SK-N-SH treated with all-trans-retinoic acid at 6 μM for 48 hours (cell line): ENCODE data around the gene CTBP2.

Experiments used
- ATAC-seq: fragments of 200-7000 bp; cut with Tn5 transposase; 3 replicates; pipeline ENCODE4 v1.9.1; 2020; ENCODE audit warnings: mild to moderate bottlenecking, moderate library complexity
- ARNTL ChIP-seq: fragments of 450-650 bp; formaldehyde crosslinking; IDR thresholded peaks from 2 replicates; pipeline ENCODE4 v1.5.0; 2020; ENCODE audit warnings: low read depth, mild to moderate bottlenecking, moderate library complexity, borderline replicate concordance
- BACH2 ChIP-seq: fragments of 250-450 bp; sonication (Bioruptor Pico); IDR thresholded peaks from 2 replicates; pipeline ENCODE4 v1.9.0; 2021; ENCODE audit warnings: mild to moderate bottlenecking, borderline replicate concordance
- CREB5 ChIP-seq: fragments of 250-450 bp; sonication (Bioruptor Pico); IDR thresholded peaks from 2 replicates; pipeline ENCODE4 v1.5.1; 2020; ENCODE audit warnings: low read depth, mild to moderate bottlenecking, moderate library complexity
- CSDC2 ChIP-seq: fragments of 250-450 bp; sonication (Bioruptor Pico); IDR thresholded peaks from 2 replicates; pipeline ENCODE4 v1.5.0; 2020; ENCODE audit warnings: mild to moderate bottlenecking, moderate library complexity
- CSRNP3 ChIP-seq: fragments of 250-450 bp; sonication (Bioruptor Pico); IDR thresholded peaks from 2 replicates; pipeline ENCODE4 v1.5.1; 2021; ENCODE audit warnings: mild to moderate bottlenecking, moderate library complexity
- ESRRG ChIP-seq: fragments of 250-450 bp; sonication (Bioruptor Pico); IDR thresholded peaks from 2 replicates; pipeline ENCODE4 v1.6.1; 2021; ENCODE audit warnings: mild to moderate bottlenecking
- ISL1 ChIP-seq: fragments of 250-450 bp; sonication (Bioruptor Pico); IDR thresholded peaks from 2 replicates; pipeline ENCODE4 v2.1.2; 2022; ENCODE audit warnings: mild to moderate bottlenecking, moderate library complexity
- OSR1 ChIP-seq: fragments of 250-450 bp; sonication (Bioruptor Pico); IDR thresholded peaks from 2 replicates; pipeline ENCODE4 v1.8.0; 2022; ENCODE audit warnings: moderate library complexity, mild to moderate bottlenecking, inconsistent platforms
- PATZ1 ChIP-seq: fragments of 250-450 bp; sonication (Bioruptor Pico); IDR thresholded peaks from 2 replicates; pipeline ENCODE4 v1.8.0; 2020; ENCODE audit warnings: mild to moderate bottlenecking, moderate library complexity, borderline replicate concordance
- POU6F1 ChIP-seq: fragments of 250-450 bp; sonication (Bioruptor Pico); IDR thresholded peaks from 2 replicates; pipeline ENCODE4 v1.8.0; 2021; ENCODE audit warnings: low read depth, mild to moderate bottlenecking, moderate library complexity, borderline replicate concordance
- RARB ChIP-seq: fragments of 250-450 bp; sonication (Bioruptor Pico); IDR thresholded peaks from 2 replicates; pipeline ENCODE4 v1.8.0; 2021; ENCODE audit warnings: mild to moderate bottlenecking, moderate library complexity
- SNAI2 ChIP-seq: fragments of 250-450 bp; sonication (Bioruptor Pico); IDR thresholded peaks from 2 replicates; pipeline ENCODE4 v1.5.0; 2020; ENCODE audit warnings: mild to moderate bottlenecking, moderate library complexity
- TCF4 ChIP-seq: fragments of 250-450 bp; sonication (Bioruptor Pico); IDR thresholded peaks from 2 replicates; pipeline ENCODE4 v1.8.0; 2021; ENCODE audit warnings: mild to moderate bottlenecking, moderate library complexity, borderline replicate concordance
- TOX ChIP-seq: fragments of 250-450 bp; sonication (Bioruptor Pico); IDR thresholded peaks from 2 replicates; pipeline ENCODE4 v1.8.0; 2021; ENCODE audit warnings: mild to moderate bottlenecking, moderate library complexity, borderline replicate concordance
- TSHZ2 ChIP-seq: fragments of 250-450 bp; sonication (Bioruptor Pico); IDR thresholded peaks from 2 replicates; pipeline ENCODE4 v1.5.0; 2020; ENCODE audit warnings: mild to moderate bottlenecking, moderate library complexity
- ZC3H10 ChIP-seq: fragments of 250-450 bp; sonication (Bioruptor Pico); IDR thresholded peaks from 2 replicates; pipeline ENCODE4 v1.5.1; 2021; ENCODE audit warnings: mild to moderate bottlenecking, moderate library complexity
- ZFP30 ChIP-seq: fragments of 450-650 bp; formaldehyde crosslinking; IDR thresholded peaks from 2 replicates; pipeline ENCODE4 v1.5.0; 2022; ENCODE audit warnings: mild to moderate bottlenecking, moderate library complexity
- ZNF565 ChIP-seq: fragments of 450-650 bp; formaldehyde crosslinking; conservative IDR thresholded peaks from 2 replicates; pipeline ENCODE4 v1.5.0; 2020; ENCODE audit warnings: low read depth, mild to moderate bottlenecking, moderate library complexity
- ZNF70 ChIP-seq: fragments of 450-650 bp; formaldehyde crosslinking; IDR thresholded peaks from 2 replicates; pipeline ENCODE4 v1.5.0; 2020; ENCODE audit warnings: mild to moderate bottlenecking, moderate library complexity

CTBP2 gene

GRCh38 chr10:124977648-124978375 is 182.6 kb downstream of the CTBP2 start (continued):
- TF ChIP-seq ZNF565 (CRISPR knock-in tag): no peak
- TF ChIP-seq TOX (CRISPR knock-in tag): no peak
- TF ChIP-seq ARNTL (CRISPR knock-in tag): no peak
- TF ChIP-seq, all 23 proteins: peak for 0

- ATAC-seq: no peak
- TF ChIP-seq CSDC2 (CRISPR knock-in tag): no peak
- TF ChIP-seq ESRRG (CRISPR knock-in tag): no peak
- TF ChIP-seq RARB: no peak
- no peak for TF ChIP-seq ZC3H10 (CRISPR knock-in tag)
- no peak for TF ChIP-seq ISL1 (CRISPR knock-in tag)
- no peak for TF ChIP-seq TSHZ2
- no peak for TF ChIP-seq TCF4 (CRISPR knock-in tag)
- TF ChIP-seq ZNF70: no peak
- TF ChIP-seq CREB5: no peak
- TF ChIP-seq POU6F1 (CRISPR knock-in tag): no peak
- no peak for TF ChIP-seq ZFP30 (CRISPR knock-in tag)
- no peak for TF ChIP-seq SNAI2 (CRISPR knock-in tag)
- no peak for TF ChIP-seq TOX (CRISPR knock-in tag)
- no peak for TF ChIP-seq ARNTL (CRISPR knock-in tag)
- TF ChIP-seq PATZ1 (CRISPR knock-in tag): no peak
- TF ChIP-seq OSR1 (CRISPR knock-in tag): no peak
- no peak for TF ChIP-seq BACH2 (CRISPR knock-in tag)
- TF ChIP-seq ZNF565 (CRISPR knock-in tag): no peak
Observed at GRCh38 chr10:124977161-124977560, 183.2 kb downstream of the CTBP2 start.

- no peak for ATAC-seq
Observed at GRCh38 chr10:124975977-124976514, 184.3 kb downstream of the CTBP2 start.

More at GRCh38 chr10:124975977-124976514, 184.3 kb downstream of the CTBP2 start:
- no peak for TF ChIP-seq TOX (CRISPR knock-in tag)
- TF ChIP-seq POU6F1 (CRISPR knock-in tag): no peak
- TF ChIP-seq OSR1 (CRISPR knock-in tag): no peak
- no peak for TF ChIP-seq CSRNP3 (CRISPR knock-in tag)
- no peak for TF ChIP-seq ARNTL (CRISPR knock-in tag)
